Measurements from ENCODE around the gene IQSEC1.

IQSEC1 gene

DNA sequence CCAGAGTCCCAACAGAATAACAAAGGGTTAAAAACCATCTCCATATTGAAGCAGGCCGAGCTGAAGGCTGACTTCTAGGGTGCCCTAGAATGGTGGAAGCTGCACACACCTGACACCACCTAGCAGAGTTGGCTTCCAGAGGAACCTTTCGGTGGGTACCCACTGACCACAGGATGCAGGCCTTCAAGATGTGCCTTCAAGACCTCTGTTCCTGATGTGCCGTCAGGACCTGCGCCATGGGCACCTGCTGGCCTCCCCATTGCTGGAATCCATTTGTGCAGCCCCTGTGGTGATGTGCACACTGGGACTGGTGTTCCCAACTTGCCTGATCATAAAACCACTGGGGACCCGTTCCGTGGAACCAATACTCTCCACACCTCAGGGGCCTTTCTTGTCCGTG lies 196.2 kb downstream of the IQSEC1 start:
- Histone ChIP-seq H3K27ac (no peak overlapping the region), H2AFZ (no peak overlapping the region), H3K27me3 (ENCODE audit: control insufficient read depth, insufficient read depth, low read length) (no peaks in the 10 kb centered on the region), H3K36me3 (ENCODE audit: control insufficient read depth, insufficient read depth, low read length) (no peaks in the 10 kb centered on the region), H3K9ac (no peak overlapping the region), H3K4me2 (ENCODE audit: low read length) (no peak overlapping the region), H3K4me1 (no peaks in the 10 kb centered on the region), H3K4me3 (ENCODE audit: low read depth, low read length) (no peak overlapping the region), H3K79me2 (no peaks in the 10 kb centered on the region), H3K9me3 (ENCODE audit: control insufficient read depth, low read length) (no peaks in the 10 kb centered on the region)
- TF ChIP-seq, protein P1, sequence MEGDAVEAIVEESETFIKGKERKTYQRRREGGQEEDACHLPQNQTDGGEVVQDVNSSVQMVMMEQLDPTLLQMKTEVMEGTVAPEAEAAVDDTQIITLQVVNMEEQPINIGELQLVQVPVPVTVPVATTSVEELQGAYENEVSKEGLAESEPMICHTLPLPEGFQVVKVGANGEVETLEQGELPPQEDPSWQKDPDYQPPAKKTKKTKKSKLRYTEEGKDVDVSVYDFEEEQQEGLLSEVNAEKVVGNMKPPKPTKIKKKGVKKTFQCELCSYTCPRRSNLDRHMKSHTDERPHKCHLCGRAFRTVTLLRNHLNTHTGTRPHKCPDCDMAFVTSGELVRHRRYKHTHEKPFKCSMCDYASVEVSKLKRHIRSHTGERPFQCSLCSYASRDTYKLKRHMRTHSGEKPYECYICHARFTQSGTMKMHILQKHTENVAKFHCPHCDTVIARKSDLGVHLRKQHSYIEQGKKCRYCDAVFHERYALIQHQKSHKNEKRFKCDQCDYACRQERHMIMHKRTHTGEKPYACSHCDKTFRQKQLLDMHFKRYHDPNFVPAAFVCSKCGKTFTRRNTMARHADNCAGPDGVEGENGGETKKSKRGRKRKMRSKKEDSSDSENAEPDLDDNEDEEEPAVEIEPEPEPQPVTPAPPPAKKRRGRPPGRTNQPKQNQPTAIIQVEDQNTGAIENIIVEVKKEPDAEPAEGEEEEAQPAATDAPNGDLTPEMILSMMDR (IDR thresholded peaks at IDR 0.05), result no peak

- H3K27ac ChIP-seq, result no peak overlapping the region
- H3K4me3 ChIP-seq (ENCODE audit: low read depth, low read length), result no peak overlapping the region
- no peaks in the 10 kb centered on the region for H3K79me2 ChIP-seq
- TF ChIP-seq, protein P1 (IDR thresholded peaks at IDR 0.05), result peak; percentile 30
- peak overlapping the region; percentile 7 for H3K4me2 ChIP-seq (ENCODE audit: low read length)
- no peak overlapping the region for H3K9ac ChIP-seq
- H2AFZ ChIP-seq, result peak overlapping the region; percentile 87
- no peaks in the 10 kb centered on the region for H3K36me3 ChIP-seq (ENCODE audit: control insufficient read depth, insufficient read depth, low read length)
- H3K4me1 ChIP-seq, result no peaks in the 10 kb centered on the region
- H3K9me3 ChIP-seq (ENCODE audit: control insufficient read depth, low read length), result no peaks in the 10 kb centered on the region
- H3K27me3 ChIP-seq (ENCODE audit: control insufficient read depth, insufficient read depth, low read length), result no peaks in the 10 kb centered on the region
Observed at GRCh38 chr3:12875857-12876836, 197.1 kb downstream of the IQSEC1 start.

- TF ChIP-seq, protein P1 (IDR thresholded peaks at IDR 0.05), result no peak
- Histone ChIP-seq H3K4me1 (no peaks in the 10 kb centered on the region), H3K4me2 (ENCODE audit: low read length) (no peak overlapping the region), H3K79me2 (no peaks in the 10 kb centered on the region), H3K36me3 (ENCODE audit: control insufficient read depth, insufficient read depth, low read length) (no peaks in the 10 kb centered on the region), H3K27ac (no peak overlapping the region), H3K27me3 (ENCODE audit: control insufficient read depth, insufficient read depth, low read length) (no peaks in the 10 kb centered on the region), H3K9ac (no peak overlapping the region), H2AFZ (no peak overlapping the region), H3K9me3 (ENCODE audit: control insufficient read depth, low read length) (no peaks in the 10 kb centered on the region), H3K4me3 (ENCODE audit: low read depth, low read length) (no peak overlapping the region)
Observed at GRCh38 chr3:12871404-12871983, 201.7 kb downstream of the IQSEC1 start.

GRCh38 chr3:12870942-12871341 lies 202.3 kb downstream of the IQSEC1 start:
- Histone ChIP-seq H3K4me1 (no peaks in the 10 kb centered on the region), H3K36me3 (ENCODE audit: control insufficient read depth, insufficient read depth, low read length) (no peaks in the 10 kb centered on the region), H3K4me3 (ENCODE audit: low read depth, low read length) (no peak overlapping the region), H3K9me3 (ENCODE audit: control insufficient read depth, low read length) (no peaks in the 10 kb centered on the region), H3K4me2 (ENCODE audit: low read length) (no peak overlapping the region), H3K79me2 (no peaks in the 10 kb centered on the region), H3K27ac (no peak overlapping the region), H3K9ac (no peak overlapping the region), H3K27me3 (ENCODE audit: control insufficient read depth, insufficient read depth, low read length) (no peaks in the 10 kb centered on the region), H2AFZ (no peak overlapping the region)
- TF ChIP-seq, protein P1 (IDR thresholded peaks at IDR 0.05), result no peak

Data from parathyroid adenoma (tissue), 2 donors.